HG02885 (cell line): ENCODE measurements around the gene RBMS3.
"Not testable (repeated sequence)": the region's sequence is repeated elsewhere in the genome, so short reads cannot be mapped to it uniquely, and the experiment has no call there.

ENCODE experiments used
- ATAC-seq: cut with Tn5 transposase; IDR thresholded peaks from one replicate; pipeline ENCODE4 v1.9.1; 2021; ENCODE audit warnings: mild to moderate bottlenecking; ENCODE audit not compliant: unreplicated experiment, poor library complexity

Gene RBMS3

GRCh38 chr3:29463304-29463703, 182.4 kb downstream of the RBMS3 start:
- ATAC-seq = no peak

GRCh38 chr3:29465836-29466235, 185.0 kb downstream of the RBMS3 start:
- no peak for ATAC-seq

DNA sequence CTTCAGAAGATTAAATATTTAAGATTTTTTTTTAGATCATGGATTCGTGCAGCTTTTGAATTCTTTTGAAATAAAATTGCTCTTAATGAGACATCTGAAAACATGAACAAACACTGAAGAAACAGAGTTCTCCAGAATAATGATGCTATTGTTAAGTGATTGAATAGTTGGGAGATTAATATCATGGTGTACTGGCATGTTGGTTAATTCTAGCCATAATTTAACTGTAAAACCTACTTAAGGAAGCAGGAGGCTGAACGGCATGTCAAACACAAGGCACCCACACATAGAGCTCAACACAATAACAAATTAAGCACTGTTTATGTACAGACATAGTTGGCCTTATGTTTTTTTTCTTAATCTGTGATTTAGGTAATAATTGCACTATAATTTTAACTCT, 185.6 kb downstream of the RBMS3 start:
- ATAC-seq = no peak

GRCh38 chr3:29468187-29468586, 187.3 kb downstream of the RBMS3 start:
- no peak for ATAC-seq

- ATAC-seq = not testable (repeated sequence)
Measured at GRCh38 chr3:29473481-29474170, 192.8 kb downstream of the RBMS3 start.

GRCh38 chr3:29475305-29475840, 194.5 kb downstream of the RBMS3 start:
- no peak for ATAC-seq

- ATAC-seq = no peak
Measured at GRCh38 chr3:29475854-29476253, 195.0 kb downstream of the RBMS3 start.

DNA sequence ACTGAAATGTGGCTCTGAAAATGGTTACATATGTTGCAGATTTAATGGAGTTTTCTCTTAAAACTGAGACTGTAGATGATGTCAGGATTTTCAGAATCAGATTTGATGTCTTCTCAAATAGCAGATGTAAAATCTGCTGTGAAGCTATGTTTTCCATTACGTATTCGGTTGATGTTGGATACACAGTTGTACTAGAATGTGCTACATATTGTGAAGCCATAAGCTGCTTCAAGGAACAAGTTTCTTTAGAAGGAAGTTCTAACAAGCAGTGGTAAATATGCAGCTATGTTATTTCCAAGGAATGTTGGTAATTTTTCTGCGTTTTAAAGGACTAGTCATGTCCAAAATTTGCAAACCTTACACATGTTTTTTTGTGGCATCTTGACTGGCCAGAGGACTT, 197.7 kb downstream of the RBMS3 start:
- ATAC-seq = no peak

- no peak for ATAC-seq
Measured at GRCh38 chr3:29481249-29481648, 200.4 kb downstream of the RBMS3 start.

- ATAC-seq = no peak
Measured at GRCh38 chr3:29481969-29482767, 201.3 kb downstream of the RBMS3 start.

DNA sequence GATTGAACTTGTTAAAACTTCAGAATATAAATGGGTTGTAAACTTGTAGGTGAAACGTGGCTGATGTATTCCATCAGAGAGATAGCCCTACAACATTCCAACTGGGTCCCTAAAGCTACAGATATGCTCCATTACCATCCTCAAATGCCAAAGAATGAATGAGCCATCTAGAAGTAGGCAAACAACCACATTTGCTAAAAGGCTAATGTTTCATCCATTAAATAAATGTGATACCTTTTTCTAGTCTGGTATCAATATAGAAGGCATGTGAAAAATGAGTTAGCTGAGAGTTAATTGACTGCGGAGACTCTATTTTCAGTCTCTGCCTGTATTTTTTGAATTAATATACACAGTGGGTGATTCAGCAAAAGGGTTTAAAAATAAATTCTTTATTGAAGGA, 203.8 kb downstream of the RBMS3 start:
- no peak for ATAC-seq

DNA sequence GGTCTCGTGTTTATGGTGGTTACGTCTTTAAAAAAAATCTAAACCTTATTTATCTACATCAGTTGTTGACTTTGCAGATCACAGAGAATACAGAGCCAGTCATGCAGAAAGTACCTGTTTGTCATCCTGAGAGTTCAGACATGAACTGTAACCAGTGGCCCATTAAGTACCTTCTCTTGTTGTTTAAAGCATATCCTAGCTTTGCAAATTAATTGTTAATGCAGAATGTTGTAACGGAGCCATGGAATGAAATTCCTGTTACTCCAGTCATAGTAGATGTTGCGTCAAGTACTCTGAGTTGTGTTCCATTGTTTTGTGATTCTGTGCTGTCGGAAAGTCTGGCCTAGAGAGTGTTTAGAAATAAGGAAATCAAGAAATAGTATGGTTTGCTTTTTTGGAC, 205.2 kb downstream of the RBMS3 start:
- ATAC-seq = no peak

DNA sequence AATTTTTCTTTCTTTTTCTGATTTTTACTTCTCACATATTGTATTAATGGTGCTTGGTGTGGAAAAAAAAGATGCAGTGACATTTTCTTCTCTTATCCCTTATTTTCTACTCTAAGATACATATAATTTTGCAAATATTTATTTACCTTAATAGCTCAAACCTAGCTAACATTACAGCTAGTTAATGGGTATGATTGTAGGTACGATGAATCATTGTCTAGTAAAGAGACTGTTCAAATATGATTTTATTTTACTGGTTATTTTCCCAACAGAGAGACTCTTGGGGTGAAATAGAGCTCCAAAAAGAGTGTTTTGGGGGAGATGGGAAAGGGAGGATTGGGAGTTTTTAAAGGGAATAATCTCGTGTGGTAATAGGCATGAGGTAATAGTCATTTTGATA, 206.0 kb downstream of the RBMS3 start:
- no peak for ATAC-seq

DNA sequence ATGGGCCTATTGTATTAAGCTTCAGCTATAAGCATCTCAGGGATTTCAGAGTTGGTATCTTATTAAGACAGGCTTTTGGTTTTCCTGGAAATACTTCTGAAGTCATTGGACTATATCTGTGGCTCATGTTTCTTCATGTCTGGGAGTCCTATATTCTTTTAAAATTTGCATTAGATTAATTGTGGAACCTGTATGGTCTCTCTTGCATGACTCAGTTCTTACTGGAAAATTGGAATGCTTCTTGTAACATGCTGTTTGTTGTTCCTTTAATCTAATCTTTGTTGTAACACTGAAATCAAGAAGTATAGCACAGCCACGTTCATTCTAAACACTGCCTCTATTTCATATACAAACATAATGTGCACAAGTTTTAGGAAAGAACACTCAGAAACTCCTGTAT, 208.1 kb downstream of the RBMS3 start:
- no peak for ATAC-seq

DNA sequence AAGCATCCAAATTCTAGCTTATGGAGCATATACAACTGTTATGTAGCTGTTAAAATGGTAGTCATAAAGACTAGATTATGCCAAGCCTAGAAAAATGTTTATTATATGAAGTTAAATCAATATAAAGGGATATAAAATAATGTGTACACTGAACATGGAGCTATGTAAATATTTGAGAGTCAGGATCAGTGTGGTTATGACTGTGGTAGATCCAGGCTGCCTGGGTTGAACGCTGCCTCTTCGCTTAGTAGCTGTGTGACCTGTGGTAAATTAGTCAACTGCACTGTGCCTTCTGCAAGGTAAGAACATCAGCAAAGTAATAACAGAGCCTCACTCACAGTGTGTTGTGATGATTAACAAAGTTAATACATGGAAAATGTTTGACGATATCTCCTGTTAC, 212.2 kb downstream of the RBMS3 start:
- ATAC-seq = no peak

GRCh38 chr3:29494305-29495036, 213.6 kb downstream of the RBMS3 start:
- no peak for ATAC-seq

DNA sequence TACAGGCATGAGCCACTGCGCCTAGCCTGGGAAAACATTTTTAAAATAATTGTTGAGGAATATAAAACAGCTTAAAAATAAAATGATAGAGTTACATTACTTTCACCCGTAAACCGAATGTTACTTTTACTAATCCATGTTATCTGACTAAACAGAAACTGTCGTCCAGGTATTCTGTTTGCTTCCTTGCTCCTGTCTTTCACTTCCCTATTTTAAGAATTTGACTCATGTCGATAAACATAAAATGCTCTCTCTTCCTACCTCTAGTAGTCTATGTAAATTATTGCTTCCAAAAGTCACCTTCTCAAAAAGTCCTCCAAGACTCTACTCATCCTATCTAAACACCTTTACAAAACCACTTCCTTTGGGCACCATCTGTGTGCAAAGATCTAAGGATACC, 216.4 kb downstream of the RBMS3 start:
- no peak for ATAC-seq

- no peak for ATAC-seq
Measured at GRCh38 chr3:29502771-29503170, 221.9 kb downstream of the RBMS3 start.

- no peak for ATAC-seq
Measured at GRCh38 chr3:29503314-29503713, 222.4 kb downstream of the RBMS3 start.

DNA sequence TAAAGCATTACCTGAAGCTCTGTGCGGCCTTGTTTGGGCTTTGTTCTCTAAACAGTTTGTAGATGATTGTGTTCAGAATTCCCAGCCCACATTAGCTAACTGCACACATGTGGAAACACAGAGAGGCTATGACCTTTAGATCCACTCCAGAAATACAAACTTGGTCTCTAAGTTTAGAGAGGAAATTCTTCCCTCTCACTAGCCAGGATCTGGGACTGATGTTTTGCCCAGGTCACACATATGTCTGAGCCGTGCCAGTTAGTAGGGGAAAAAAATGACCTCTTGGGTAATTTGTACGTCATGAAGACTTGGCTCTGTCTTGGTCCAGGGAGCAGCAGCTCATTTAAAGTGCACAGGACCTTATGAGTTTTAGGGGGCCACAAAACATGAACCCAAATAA, 223.1 kb downstream of the RBMS3 start:
- ATAC-seq = no peak

- no peak for ATAC-seq
Measured at GRCh38 chr3:29506502-29506901, 225.6 kb downstream of the RBMS3 start.
